GDM1 (cell line): ENCODE data around the gene LDLRAD1.
"Not testable (repeated sequence)": the region's sequence is repeated elsewhere in the genome, so short reads cannot be mapped to it uniquely, and the experiment has no call there.

Experiments used
- DNase-seq: peaks from one replicate; lab custom pipeline; 2025; lab: John Stamatoyannopoulos, UW

Gene LDLRAD1

DNA sequence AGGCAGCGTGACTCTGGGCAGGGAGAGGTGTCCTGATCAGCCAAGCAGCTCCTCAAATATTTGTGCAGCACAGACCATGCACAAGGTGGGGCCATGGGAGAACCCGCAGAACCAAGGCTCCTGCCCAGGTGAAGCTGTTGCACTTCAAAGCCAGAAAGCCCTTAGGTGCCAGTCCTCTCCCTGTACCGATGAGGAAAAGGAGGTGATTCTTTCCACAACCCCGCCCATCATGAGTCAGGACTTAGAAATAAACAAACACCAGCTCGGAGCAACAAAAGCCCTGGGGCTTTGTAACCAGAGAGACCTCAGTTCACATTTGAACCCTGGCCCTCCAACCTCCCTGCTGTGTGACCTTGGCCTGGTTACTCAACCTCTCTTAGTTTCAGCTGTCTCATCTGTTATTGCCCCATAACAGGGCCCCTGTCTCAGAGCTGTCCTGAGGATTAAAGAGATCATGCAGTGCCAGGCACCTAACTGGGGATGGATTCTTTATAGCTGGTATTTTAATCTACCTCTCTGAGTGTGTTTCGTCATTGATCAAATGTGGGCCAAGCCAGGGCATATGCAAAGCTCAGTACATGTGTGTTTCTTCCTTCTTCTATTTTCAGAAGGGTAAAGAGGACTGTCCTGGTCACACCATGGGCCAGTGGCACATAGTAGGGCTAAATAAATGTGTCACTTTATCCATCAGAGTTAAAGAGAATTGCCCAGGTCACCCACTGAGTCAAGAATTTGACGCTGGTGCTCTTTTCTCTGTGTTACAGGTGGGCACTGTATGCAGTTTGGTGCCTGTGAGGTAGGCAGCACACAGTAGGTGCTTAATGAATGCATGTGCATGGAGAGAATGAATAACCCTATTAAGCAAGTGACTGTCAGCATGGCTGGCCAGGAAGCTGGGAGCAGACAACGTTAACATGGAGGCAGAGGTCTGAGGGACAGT, 1.4 kb downstream of the LDLRAD1 start:
- no peak for DNase-seq

DNA sequence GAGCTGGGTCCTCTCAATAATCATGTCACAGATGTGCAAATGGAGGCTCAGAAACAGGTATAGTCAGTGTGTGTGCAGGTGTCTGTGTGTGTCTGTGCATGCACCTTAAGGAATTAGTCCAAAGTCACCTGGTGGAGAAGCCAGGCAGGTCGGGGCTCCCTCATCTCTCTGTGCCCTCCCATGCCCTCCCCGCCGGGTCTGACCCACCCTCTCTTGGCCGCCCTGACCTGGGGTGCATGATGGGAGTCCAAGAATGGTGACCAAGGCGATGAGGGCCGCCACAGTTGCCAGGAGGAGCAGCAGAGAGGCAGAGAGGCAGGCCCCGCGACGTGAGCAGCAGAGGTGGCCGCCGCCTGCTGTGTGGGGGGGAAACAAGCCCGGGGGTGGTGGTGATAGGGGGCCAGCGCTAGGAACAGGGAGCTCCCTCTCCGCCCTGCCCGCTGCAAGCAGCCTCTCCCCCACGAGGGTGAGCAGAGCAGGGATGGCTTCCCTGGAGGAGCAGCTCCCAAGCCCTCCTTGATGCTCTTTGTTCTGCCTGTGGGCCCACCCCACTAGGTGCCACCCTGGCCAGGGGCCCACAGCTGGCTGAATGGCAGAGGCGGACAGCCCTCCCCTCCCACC, 3.9 kb downstream of the LDLRAD1 start:
- DNase-seq, result no peak

DNA sequence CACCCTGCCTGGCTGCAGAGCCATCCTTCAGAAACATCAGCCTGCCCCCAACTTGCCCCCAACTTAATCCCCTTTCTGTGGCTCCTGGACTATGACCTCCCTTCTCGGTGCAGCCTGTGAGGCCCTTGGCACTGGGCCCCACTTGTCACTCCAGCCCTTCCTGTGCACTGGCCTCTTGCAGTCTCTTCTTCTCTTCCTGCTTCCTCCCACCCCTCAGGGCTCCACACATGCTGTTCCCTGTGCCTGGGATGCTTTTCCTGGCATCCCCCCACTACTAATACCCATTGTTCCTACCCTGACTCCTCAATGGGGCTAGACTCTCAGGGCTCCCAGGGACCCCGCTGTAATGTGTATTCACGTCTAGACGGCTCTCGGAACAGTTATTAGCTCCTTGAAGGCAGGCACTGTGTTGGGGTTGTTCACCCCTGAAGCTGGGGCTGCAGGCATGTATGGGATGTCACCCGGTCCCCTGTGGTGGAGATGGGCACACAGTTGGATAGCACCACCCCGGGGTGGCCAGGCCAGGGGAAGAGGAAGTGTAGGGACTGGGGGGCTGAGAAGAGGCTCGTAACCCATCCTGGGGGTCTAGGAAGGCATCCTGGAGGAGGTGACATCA, 4.5 kb downstream of the LDLRAD1 start:
- DNase-seq, result no peak

DNA sequence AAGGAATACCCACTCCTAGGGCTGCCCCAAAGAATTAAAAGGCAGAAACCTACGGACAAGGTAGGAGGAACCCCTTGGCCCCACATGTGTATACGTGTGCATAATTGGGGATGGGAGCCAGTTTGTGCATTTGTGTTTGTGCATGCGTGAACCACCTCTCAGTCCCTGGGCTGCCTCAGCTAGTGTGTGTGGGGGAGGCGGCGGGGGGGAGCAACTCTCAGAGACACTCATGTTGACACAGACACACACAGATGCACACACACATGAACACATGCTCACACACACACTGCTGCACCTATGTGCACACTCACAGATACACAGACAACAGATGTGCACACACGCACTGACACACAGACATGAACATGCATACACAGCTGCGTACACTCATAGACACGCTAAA, 5.1 kb downstream of the LDLRAD1 start:
- DNase-seq, result no peak

DNA sequence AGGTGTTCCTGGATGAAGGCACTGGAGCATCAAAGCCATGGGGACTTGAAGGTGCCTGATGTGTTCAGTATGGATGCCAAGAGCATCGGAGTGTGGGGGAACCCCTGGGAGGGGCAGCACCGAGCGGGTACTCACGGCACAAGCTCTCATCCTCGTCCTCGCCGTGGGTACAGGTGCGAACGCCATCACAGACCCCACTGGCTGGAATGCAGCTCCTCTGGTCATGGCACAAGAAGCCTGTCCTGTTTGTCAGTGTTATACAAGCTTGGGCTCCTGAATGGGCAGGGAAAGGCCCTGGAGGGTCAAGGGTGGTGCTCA, 6.0 kb downstream of the LDLRAD1 start:
- DNase-seq, result no peak

DNA sequence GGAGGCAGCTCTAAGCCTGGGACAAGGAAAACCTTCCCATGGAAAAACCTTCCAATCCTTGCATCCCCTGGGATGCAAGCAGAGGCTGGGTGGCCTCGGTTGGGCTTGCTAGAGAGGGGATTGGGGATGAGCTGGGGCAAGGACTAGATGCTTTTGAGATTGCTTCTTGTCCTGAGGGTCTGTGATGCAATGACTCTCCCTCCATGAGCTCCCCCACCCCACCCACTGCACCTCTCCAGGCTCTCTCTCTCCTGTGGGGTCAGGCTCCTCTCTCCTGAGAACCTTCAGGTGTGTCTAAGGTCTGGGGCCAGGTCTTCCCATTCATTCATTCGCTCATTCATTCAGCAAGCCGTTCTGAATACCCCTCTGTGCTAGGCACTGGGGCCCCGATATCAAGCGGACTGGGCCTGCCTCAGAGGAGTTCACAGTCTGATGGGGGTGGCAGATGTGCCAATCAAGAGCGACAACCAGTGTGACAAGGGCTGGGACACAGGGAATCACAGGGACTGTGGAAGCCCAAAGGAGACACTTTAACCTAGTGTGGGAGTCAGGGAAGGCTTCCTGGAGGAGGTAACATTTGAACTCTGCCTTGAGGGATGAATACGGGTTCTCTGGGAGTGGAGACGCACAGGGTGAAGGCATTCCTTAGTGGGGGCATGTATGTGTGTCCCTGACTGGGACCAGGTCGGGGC, 6.5 kb downstream of the LDLRAD1 start:
- no peak for DNase-seq

DNA sequence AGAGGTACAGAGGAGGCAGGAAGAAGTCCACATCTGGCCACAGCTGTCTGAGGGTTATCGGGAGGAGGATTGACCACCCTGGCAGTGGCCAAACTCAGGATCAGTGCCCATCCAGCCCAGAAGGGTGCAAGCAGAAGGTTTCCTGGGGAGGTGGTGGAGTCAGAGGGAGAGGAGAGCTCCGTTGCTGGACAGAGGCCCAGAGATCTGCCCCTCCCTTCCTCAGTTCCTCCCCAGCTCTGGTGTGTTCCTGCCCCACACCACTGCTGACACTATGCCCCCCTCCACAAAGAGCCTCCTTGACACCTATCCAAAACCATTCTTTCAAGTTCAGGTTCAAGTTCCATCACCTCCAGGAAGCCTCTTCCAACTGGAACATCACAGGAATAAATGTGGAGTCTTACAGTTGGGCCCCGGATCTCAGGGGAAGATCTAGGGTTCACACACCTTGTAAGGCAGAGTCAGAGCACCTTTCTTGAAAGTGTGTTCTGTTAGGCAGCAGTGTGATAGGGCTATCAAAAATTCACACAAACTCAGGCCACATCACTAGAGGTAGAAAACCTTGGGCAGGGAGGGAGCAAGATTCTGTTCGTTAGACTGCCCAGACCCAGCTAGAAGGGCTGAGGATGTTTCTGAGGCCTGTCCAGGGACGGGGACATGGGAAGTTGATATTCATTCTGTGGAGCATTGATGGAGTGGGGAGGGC, 7.4 kb downstream of the LDLRAD1 start:
- DNase-seq, result no peak

DNA sequence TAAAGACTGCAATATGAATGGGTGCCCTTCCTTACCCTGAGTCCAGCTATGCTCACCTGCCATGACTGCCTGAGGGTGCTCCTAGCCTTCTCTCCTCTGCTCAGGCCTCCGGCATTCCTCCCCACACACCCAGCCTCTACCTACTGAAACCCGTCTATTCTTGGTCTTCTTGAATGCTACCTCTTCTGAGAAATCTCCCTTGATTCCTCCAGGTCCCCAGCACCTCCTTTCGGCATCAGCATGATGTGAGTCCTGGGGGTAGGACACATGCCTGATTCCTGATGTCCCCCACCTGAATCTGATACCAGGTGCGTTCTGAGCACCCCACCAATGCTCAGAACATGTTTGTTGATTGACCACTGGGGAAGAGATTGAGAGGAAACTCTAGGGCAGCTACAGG, 8.6 kb downstream of the LDLRAD1 start:
- DNase-seq, result no peak

DNA sequence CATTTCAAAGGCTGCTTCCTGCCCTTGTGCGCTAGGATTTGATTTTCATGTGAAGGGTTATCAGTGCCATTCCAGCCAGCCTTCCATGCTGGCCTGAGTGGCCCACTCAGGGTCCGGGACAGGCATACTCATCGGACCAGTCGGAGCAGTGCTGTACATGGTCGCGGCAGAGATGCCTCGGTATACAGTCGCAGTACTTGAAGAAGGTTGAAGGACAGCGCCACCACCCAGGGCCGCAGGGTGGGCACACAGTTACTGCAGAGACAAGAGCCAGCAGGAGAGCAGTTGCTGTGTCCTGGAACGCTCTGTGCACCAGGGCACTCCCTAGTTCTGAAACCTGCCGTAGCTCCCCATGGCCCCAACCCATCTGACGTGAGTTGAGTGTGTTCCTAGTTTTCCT, 9.1 kb downstream of the LDLRAD1 start:
- no peak for DNase-seq

DNA sequence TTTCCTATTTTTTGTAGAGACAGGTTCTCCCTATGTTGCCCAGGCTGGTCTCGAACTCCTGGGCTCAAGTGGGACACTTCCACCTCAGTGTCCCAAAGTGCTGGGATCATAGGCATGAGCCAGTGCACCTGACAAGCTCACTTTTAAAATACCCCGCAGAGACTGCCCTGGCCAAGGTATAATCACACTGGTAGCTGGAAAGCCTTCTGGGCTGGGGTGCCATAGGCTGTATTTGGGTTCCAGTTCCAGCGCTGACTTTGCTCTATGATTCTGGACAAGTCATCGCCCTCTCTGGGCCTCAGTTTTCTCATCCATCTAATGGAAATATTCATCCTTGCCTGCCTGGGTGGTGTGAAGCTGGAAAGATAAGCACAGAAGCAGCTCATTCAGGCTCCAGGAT, 10.4 kb downstream of the LDLRAD1 start:
- DNase-seq, result no peak

DNA sequence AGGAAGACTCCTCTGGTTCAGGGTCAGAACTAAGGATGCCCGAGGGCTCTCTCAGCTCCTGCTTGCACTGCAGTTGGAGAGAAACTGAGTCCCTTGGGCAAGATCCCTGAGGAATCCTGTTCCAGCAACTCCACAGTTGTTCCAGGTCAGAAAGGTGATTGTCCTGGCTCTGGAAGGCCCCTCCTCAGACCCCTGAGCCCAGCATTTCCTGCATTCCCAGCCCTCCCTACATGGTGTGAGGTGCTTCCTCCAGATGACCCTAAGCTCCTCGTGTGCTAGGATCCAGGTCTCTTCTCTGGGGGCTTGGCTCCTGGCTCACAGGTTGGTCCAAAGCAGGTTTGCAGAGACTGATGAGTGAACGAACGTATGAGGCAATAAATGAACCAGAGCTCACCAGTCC, 11.5 kb downstream of the LDLRAD1 start:
- no peak for DNase-seq

DNA sequence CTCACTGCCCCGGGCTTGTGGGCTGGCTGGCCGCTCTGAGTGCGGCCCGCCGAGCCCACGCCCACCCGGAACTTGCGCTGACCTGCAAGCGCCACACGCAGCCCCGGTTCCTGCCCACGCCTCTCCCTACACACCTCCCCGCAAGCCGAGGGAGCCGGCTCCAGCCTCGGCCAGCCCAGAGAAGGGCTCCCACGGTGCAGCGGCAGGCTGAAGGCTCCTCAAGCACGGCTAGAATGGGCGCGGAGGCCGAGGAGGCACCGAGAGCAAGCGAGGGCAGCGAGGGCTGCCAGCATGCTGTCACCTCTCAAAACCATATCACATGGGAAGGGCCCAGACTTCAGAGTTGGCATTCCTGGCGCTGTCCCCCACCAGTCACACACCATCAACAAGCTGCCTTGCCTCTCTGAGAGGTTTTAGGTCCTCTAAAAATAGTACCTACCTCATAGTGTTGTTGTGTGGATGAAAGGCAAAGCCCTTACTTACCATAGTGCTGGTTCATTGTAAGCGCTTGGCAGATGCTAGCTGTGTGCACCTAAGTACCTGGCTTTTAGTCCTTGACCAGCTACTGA, 13.4 kb downstream of the LDLRAD1 start:
- DNase-seq, result no peak

DNA sequence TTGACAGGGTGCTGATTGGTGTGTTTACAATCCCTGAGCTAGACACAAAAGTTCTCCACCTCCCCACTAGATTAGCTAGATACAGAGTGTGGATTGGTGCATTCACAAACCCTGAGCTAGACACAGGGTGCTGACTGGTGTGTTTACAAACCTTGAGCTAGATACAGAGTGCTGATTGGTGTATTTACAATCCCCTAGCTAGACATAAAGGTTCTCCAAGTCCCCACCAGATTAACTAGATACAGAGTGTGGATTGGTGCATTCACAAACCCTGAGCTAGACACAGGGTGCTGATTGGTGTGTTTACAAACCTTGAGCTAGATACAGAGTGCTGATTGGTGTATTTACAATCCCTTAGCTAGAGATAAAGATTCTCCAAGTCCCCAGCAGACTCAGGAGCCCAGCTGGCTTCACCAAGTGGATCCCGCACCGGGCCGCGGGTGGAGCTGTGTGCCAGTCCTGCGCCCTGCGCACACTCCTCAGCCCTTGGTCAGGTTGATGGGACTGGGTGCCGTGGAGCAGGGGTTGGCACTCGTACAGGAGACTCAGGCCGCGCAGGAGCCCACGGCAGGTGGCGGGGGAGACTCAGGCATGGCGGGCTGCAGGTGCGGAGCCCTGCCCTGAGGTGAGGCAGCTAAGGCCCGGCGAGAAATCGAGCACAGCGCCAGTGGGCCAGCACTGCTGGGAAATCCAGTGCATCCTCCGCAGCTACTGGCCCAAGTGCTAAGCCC, 14.1 kb downstream of the LDLRAD1 start:
- not testable (repeated sequence) for DNase-seq

DNA sequence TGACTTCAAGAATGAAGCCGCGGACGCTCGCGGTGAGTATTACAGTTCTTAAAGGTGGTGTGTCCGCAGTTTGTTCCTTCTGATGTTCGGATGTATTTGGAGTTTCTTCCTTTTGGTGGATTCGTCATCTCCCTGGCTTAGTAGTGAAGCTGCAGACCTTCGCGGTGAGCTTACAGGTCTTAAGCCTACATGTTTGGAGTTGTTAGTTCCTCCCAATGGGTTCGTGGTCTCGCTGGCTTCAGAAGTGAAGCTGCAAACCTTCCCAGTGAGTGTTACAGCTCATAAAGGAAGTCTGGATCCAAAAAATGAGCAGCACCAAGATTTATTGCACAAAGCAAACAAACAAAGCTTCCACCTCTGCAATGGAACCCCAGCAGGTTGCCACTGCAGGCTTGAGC, 14.7 kb downstream of the LDLRAD1 start:
- no peak for DNase-seq

DNA sequence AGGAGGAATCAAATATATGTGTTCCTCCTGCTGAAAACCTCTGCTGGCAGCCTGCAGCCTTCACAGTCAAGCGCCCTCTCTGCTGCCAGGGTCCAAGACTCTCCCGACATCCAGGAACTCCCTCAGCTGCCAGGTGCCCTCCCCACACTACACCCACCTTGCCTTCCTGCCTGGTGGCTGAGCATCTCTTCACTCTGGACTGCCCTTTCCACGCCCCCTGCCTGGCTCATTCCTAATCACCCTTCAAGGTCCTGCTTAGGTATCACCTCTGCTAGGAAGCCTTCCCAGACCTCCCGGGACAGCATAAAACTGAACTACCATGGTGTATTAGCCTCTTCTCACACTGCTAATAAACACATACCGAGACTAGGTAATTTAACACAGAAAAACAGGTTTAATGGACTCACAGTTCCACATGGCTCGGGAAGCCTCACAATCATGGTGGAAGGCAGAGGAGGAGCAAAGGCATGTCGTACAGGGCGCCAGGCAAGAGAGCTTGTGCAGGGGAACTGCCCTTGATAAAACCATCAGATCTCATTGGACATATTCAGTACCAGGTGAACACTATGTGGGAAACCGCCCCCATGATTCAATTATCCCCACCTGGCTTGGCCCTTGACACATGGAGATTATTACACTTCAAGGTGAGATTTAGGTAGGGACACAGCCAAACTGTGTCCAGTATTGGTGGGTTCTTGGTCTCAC, 15.3 kb downstream of the LDLRAD1 start:
- no peak for DNase-seq

DNA sequence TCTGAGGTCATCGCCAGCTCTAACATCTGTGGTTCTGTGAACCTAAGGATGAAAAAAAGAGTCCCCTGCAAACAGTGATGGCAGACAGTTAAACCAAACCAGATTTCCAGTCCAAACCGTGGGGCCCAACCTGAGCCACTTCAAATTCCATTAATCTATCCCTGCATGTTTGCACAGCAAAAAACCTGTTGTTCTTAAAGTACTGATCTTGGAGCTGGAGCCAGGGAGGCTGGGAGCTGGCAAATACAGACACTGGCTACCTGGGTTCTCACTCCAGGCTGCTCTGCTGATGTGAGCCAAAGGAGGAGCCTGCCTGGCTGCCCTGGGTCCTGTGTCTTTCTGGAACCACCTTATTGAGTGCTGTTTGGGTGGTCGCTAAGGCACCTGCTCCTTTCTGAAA, 16.4 kb downstream of the LDLRAD1 start:
- no peak for DNase-seq

DNA sequence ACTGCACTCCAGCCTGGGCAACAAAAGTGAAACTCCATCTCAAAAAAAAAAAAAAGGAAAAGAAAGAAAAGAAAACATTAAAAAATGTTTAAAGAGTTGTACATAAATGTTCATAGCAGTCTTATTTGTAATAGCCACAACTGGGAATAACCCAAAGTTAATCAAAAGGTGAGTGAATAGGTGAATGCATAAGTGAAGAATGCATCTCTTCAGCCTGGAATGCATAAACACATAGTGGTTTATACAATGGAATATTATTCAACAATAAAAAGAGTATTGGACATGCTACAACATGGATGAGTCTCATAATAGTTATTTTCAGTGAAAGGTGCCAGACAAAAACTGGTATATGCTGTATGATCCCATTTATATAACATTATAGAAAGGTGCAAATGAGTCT, 18.1 kb downstream of the LDLRAD1 start:
- no peak for DNase-seq

DNA sequence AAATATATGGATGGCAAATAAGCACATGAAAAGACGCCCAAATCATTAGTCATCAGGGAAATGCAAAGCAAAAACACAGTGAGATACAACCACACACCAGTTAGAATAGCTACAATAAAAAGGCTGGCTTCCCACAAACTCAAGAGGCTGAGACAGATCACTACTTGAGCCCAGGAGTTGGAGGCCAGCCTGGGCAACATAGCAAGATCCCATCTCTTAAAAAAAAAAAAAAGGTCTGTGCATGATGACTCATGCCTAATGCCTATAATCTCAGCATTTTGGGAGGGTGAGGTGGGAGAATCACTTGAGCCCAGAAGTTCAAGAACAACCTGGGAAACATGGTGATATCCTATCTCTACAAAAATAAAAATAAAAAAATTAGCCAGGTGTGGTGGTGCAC, 19.8 kb downstream of the LDLRAD1 start:
- no peak for DNase-seq

DNA sequence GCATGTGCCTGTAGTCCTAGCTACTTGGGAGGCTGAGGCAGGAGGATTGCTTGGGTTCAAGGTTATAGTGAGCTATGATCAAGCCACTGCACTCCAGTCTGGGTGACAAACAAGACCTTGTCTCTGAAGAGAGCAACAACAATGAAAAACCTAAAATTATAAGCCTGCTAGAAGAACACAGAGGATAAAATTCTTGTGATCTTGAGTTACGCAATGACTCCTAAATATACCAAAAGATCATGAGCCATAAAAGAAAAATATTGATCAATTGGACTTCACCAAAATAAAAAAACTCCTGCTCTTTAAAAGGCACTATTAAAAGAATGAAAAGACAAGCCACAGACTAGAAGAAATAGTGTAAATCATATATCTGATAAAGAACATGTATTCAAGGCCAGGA, 22.3 kb downstream of the LDLRAD1 start:
- DNase-seq, result no peak

DNA sequence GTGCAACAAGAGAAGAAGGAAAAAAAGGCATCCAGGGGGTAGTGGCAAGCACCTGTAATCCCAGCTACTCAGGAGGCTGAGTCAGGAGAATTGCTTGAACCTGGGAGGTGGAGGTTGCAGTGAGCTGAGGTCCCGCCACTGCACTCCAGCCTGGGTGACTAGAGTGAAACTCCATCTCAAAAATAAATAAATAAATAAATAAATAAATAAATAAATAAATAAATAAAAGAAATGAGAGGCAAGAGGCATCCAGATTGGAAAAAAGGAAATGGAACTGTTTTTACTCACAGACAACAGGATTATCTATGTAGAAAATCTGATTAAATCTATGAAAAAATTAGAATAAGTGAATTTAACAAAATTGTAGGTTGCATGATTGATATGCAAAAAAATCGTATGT, 23.5 kb downstream of the LDLRAD1 start:
- not testable (repeated sequence) for DNase-seq
